Daoy (cell line): ENCODE results near the gene TLN1. TPM values are rescaled to one million over a fixed set of nuclear protein-coding genes. Genes with fewer than 3 reads are reported as not detected.
A peak's percentile ranks its signal among the peaks of the same experiment; 100 is the strongest.

Source experiments
- DNase-seq: peaks from one replicate; pipeline ENCODE4 v3.0.0-alpha.2; 2015; ENCODE audit warnings: low read depth
- total RNA-seq: library from RNA; depleted of rRNA; stranded (reverse); fragments of >200 nt; shearing (Covaris generic); gene quantifications from 2 replicates; pipeline ENCODE4 v1.2.3, GENCODE V29; 2014

TLN1 gene
- total RNA-seq, 1 experiment from 2014 or later, result 190 TPM

- DNase-seq, result no peak
These were observed 21.5 kb upstream of the TLN1 start for GRCh38 chr9:35753466-35753865.

- DNase-seq, result no peak
These were observed 18.2 kb upstream of the TLN1 start for GRCh38 chr9:35750256-35750531.

GRCh38 chr9:35749515-35750255 lies 17.7 kb upstream of the TLN1 start:
- peak; percentile 35 for DNase-seq

DNA sequence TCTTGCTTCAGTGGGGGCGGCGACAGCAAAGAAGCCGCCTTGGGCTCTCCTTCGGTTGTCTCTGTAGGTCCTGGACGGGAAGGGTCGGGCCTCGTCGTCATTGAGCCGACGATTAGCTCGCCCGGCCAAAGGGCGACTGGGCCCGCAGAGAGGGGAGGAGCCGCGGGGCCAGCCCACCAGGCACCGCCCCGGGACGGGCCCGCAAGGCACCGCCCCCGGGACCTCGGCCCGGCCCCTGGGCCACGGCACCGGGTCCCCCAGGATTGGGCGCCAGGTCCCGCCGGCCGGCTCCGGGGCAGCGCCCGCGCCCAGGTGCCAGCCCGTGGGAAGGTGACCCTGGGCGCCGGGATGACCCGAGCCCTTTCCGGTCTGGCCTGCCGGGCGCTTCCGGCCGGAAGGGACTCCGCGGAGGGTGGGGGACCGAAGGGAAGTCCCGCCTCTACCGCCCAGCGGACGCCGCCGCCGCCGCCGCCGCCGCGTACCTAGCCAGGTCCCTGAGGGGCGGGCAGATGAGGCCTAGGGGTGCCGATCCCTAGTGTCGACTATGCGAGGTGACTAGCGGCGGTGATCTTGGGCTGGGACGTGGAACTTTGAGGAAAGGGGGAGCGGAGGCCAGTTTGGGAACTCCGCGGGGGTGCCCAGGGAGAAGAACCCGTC lies 17.0 kb upstream of the TLN1 start, which contains the start of the genes GBA2 and RGP1:
Gene GBA2 (minus strand): TSS at position 371 of the 657 bp plus-strand sequence. CDS start 524 bp downstream, outside the sequence.
Gene RGP1 (plus strand): TSS at position 430 of the 657 bp plus-strand sequence. CDS start 469 bp downstream, outside the sequence.
- peak; percentile 89 for DNase-seq

GRCh38 chr9:35748242-35748857 lies 16.4 kb upstream of the TLN1 start:
- DNase-seq, result no peak

DNA sequence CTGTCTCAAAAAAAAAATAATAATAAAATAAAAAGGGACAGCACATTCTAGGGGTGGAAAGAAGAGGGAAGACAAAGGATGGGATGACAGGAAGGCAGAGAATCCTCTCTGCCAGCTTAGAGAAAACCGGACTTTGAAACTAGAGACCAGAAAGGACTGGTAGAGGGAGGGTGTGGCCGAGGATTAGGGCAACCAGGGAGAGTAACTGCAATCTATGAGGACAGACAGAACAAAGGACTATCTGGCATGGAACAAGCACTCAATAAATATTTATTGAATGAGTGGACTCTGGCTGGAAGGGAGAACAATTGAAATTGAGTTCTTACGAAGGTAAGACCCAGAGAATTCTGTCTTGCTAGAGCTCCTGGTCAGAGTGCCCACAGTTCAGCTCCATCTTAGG lies 14.6 kb upstream of the TLN1 start:
- no peak for DNase-seq

DNA sequence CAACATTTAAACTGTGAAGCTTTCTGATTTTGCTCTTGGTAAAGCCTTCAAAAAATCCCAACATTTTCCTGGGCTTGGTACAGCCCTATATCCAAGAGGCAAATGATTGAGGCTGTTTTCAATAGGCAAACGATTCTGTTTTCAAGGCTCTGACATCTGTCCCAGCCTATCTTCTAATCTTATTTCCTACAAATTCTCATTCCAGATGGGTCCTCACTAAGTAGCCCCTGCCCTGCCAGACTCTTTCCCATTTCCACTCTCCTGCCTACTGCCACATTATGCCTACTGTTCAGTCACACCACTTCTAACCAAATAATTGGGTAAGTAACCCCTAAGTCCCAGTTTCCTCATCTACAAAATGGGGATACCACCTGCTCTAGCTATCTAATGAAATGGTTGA lies 13.6 kb upstream of the TLN1 start:
- DNase-seq, result no peak

DNA sequence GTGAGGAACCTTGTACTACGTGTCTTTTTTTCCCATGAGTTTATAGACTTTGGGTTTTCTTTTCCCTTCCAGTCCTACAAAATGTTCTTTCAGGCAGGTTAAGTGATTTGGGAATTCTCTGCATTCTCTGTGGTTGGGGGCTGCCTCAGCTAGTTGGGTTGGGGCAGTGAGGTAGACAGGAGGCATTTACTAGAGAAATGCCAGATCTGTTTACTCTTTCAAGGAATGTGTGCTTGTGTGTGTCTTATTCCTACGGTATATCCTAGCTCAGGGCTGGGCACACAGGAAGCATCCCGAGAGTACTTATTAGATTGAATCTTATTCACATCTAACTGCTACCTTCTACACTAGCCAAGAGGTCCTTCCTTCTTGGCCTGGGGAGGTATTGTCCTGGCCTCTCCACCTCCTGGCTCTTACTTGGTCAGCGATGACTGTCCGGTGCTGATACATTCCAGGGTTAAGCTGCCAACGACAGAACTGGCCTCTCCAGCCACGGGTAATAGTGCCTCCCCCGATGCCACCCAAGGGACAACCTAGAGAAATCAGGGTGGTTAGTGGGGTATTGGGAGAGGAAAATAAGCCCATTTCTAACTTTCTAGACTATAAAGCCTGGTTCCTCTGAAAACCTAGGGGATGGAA lies 12.0 kb upstream of the TLN1 start:
- DNase-seq, result no peak

- DNase-seq, result no peak
These were observed 11.5 kb upstream of the TLN1 start for GRCh38 chr9:35743452-35743851.

DNA sequence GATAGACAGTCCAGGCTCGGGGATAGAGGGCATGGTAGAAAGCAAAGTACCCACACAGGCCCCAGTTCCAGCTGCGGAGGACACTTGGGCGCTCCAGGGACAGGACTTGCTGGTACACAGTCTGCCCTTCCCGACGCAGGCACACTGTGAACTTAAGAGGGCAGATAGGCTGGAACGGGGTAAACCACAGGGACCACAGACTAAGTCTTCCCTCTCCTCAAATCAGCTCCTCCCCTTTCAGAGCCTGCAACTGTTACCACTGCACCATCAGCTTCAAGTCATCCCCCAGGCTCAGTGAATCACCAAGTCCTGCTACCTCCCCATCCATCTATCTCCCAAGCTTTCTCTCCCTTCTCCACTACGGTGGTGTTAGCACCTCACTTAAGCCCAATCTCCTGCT lies 9.7 kb upstream of the TLN1 start:
- no peak for DNase-seq

DNA sequence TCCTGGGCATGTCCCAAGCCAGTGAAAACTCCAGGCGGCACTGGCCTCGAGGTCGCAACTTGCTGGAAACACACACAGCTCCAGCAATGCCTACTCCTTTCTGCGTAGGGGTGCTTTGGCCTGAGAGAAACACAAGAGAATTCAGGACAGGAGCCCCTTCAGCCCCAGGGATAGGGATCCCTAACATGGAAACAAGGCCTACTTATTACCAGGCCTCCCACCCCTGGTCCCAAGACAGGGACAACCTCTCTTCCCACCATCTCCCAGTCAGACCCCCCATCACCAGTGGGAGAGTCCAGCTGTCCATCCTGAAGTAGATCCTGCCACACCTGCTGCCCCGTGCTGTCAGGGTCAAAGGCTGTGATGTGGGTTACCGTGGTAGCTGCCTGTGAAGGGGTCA lies 8.2 kb upstream of the TLN1 start:
- DNase-seq, result no peak

DNA sequence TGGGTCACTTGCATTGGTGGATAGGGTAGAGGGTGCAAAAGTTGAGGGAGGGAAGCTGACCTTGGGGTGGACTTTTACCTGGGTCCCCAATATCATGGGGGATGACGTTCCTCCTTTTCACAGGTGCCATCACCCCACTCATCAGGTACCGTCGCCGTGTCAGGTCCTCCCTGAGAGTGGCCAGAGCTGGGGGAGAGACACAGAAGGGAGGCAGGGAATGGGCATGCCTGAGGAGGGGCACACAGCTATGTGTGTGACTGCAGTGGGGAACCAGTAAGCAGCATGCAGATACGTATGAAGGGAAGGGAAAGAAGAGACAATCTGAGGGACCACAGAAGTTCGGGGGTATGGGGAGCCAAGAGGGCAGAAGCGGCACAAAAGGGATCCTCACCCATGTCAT lies 6.9 kb upstream of the TLN1 start:
- DNase-seq, result no peak

GRCh38 chr9:35738186-35738585 lies 6.2 kb upstream of the TLN1 start:
- no peak for DNase-seq

GRCh38 chr9:35737143-35737542 lies 5.1 kb upstream of the TLN1 start:
- DNase-seq, result no peak

DNA sequence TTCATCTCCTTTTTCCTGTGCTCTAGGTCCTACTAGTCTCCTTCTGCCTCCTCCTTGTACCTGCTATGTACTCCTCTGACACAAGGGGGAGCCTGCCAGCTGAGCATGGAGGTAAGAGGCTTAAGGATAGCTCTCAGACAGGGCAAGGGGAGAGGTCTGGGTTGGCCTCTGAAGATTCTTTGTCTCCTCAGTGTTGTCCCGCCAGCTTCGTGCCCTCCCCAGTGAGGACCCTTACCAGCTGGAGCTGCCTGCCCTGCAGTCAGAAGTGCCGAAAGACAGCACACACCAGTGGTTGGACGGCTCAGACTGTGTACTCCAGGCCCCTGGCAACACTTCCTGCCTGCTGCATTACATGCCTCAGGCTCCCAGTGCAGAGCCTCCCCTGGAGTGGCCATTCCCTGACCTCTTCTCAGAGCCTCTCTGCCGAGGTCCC lies 4.2 kb upstream of the TLN1 start:
- DNase-seq, result peak; percentile 77

GRCh38 chr9:35734096-35734495 lies 2.1 kb upstream of the TLN1 start:
- no peak for DNase-seq

GRCh38 chr9:35732800-35733541 lies 976 bp upstream of the TLN1 start:
- peak; percentile 66 for DNase-seq

- peak; percentile 56 for DNase-seq
These were observed 395 bp downstream of the TLN1 start for GRCh38 chr9:35731415-35732184.

- DNase-seq, result no peak
These were observed 1.5 kb downstream of the TLN1 start for GRCh38 chr9:35730486-35730854.

- DNase-seq, result peak; percentile 91
These were observed 2.1 kb downstream of the TLN1 start for GRCh38 chr9:35729700-35730485.
